Stimulated activated CD8-positive, alpha-beta memory T cell treated with anti-CD3 and anti-CD28 coated beads, Interleukin-7, amount 100 ng/mL, for 48 hours (primary cell): ENCODE measurements around the gene ARL3.

Source experiments
- DNase-seq, 2 donors: peaks; one replicate each; pipeline ENCODE4 v3.0.0-alpha.2; 2020; ENCODE audit warnings: low read depth in 1 of 2; ENCODE audit errors: extremely low read depth in 1 of 2

Gene ARL3

GRCh38 chr10:102642736-102643335 is 71.4 kb downstream of the ARL3 start:
- DNase-seq: no peak

DNA sequence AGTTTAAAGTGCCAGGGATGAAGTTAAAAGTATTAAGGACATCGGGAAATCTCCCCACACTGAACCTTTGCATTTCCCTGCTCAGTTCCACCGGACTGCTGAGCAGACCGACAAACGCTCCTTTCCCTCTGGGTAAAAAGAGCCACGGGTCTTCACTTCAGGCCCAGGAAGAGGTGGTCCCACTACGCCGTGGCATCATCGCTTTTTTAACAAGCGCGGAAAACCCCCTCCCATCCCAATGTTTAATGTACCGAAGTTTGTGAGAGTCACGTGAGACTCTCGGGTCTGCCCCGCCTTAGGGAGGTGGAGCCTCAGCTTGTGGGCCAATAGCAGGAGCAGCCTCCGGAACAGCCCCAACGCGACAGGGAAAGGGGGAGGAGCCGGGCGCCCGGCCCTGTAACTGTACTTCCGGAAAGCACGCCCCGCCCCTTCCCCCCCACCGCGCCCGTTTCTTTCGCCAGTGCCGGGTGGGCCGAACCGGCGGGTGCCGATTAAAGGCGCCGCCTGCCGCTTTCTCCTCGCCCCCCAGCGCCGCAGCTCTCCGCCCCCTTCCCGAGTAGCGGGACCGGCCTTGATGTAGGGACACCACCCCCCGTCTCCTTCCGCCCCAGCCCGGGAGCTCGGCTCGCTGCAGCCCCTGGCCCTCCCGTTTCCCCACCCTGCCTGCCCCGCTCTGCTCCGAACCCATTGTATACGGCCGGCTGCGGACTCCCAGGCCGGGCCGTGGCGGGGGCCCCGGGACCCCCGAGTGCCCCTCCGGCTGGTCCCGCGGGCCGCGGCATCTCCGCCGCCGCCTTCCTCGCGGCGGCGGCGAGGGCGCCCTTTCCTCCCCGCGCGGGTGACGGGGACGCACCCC is 72.1 kb downstream of the ARL3 start:
- peak; percentile 97 to 98 for DNase-seq

DNA sequence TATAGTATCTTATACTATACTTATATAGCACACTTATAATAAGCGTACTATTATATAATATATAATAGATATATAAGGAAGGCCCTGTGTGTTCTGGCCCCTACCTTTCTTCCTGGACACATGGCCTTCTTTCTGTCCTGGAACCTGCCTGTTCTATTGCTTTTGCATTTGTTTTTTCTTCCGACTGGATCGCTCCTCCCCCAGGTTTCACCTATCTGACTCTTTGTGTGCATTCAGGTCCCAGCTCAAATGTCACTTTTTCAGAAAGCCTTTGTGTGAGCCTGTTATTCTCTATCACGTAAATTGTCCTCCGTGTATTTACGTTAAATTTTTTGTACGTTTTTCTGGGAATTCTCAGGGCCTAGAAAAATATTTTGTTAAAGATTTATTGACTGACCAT is 72.8 kb downstream of the ARL3 start:
- DNase-seq: no peak

DNA sequence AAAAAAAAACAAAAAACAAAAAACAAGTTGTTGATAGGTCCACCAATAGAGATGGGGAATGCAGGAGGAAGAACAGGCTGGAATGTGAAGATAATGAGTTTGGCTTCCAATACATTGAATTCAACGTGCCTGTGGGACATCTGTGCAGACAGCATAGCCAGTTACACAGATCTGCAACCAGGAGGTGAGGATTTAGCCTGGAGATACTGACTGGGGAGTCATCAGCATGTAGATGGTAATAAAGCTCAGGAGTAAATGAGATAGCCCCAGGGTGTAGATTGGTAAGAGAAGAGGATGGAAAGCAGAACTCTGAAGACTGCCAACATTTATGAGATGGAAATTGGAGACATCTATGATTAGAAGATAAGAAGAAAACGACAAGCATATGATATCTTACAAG is 74.7 kb downstream of the ARL3 start:
- no peak for DNase-seq

- no peak for DNase-seq
Measured at GRCh38 chr10:102635377-102635776, 78.8 kb downstream of the ARL3 start.

DNA sequence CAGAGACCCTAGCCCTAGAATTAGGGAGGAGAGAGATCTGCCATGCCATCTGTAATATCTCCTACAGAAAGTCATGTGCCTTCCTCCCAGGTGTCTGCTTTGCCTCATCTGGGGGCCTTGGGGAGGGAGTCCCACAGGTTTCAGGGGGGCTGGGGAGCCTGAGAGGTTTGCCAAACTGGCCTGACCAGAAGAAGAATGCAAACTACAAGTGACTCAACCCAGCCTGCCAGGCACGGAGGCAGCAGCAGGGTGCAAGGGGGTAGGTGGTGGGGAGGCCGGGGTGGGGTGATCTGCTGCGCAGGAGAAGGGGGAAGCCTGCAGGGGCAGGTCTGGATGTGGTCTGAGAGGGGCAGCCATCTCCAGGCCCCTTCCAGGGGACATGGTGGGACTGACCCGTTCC is 79.5 kb downstream of the ARL3 start:
- DNase-seq: no peak

- DNase-seq: no peak
Measured at GRCh38 chr10:102633848-102634247, 80.3 kb downstream of the ARL3 start.

- no peak for DNase-seq
Measured at GRCh38 chr10:102633287-102633686, 80.9 kb downstream of the ARL3 start.

DNA sequence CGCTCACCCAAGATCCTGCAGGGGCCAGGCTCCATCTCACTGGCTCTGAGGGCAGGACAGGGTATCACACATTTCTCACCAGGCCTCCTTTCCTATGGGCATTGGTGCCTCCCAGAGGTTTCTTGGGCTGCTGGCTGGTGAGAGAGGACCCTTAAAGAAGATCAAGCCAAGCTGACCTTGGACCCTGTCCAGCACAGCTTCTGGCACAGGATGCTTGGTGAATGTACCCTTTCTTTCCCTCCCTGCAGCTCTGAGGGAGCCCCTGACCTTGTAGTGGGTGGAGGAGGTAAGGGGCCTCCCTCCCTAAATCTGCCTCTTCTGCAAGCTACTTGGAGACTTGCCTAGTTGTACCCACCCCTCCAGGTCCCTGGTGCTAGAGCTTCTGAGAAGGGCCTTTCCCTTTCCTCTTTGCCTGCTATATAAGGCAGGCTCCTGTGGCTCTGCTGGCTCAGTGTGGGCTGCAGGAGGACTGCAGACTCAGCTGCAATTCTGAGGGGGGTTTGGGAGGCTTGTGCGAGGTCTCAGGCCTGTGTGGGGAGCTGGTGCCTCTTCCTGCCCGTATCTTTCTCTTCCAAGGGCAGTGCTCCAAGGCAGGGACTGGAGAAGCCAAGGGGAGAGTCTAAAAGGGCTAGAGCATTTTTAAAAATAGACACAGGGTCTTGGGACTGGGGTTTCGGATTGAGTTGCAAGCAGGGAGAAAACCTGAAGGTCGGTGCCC is 81.6 kb downstream of the ARL3 start:
- DNase-seq: no peak

DNA sequence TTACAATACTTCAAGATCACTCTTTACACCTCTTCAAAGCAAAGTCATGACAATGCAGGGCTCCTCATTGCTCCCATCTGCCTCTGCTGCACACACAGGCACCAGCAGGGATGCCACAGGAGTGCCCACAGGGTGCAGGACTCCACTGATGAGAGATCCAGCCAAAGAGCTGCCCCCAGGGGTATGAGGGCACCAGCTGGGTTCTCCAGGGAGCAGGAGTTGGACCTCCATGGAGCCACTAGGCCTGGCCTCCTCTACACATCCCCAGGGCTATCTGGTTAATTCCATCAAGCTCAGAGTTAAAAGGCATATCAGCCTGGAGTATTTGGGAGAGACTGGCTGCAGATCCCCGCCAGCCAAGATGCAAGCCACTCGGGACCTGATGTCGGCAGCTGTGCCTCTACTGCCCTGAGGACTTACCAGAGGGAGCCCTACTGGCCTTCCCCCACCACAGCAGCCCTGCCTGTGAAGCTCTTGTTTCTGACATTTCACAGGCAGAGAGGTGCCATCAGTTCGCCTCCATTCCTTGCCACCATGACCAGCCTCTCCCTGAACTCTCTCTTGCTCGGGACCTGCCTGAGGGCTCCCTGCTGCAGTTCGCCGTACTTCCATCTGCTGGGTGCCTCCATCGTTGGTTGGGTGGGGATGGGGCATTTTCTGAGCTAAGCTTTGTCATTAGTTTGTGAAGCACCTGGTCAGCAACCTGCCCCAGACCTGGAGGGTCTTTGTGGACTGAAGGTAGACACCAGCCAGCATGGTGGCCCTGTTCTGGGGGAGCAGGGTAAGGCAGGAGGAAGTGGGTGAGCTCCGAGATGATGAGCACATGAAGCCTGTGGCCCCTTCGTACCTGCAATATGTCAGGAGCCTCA is 82.4 kb downstream of the ARL3 start:
- no peak for DNase-seq

DNA sequence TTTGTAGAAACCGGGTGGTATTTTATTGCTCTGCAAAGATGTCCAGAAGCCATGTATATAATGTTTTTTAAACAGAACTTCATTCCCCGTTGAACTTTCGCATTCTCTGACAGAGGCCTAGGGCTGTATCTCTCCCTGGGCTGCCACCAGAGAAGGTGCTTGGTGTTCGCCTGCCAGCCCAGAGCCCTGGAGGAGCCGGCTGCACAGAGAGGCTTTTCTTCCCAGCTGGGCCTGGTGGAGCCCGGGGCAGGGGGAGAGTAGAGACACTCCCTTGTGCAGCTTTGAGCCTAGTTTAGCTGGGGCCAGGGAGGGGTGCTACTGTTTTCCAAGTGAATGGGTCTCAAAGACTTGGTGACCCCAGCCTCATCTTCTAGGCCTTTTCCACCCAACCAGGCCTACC is 83.5 kb downstream of the ARL3 start:
- no peak for DNase-seq

GRCh38 chr10:102629661-102630614 is 84.3 kb downstream of the ARL3 start:
- DNase-seq: no peak

DNA sequence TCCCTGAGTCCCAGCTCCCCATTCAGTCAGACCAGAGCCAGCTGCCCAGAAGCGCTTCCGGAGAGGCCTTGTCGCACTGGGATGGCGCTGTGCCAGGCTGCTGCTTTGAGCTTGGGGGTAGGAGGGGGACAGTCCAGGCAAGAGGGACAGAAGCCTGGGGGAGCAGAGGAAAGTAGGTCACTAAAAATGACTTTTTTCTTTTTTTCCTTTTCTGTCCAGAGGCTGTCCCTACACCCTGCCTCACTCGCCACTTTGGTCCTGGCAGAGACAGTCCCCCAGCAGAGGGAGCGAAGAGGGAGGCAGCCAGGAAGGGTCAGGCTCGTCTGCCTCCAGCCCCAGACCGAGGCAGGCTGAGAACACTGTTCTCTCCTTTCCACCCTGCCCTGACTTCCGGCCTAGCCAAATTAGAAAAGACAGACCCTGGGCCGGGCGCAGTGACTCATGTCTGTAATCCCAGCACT is 85.7 kb downstream of the ARL3 start:
- no peak for DNase-seq

DNA sequence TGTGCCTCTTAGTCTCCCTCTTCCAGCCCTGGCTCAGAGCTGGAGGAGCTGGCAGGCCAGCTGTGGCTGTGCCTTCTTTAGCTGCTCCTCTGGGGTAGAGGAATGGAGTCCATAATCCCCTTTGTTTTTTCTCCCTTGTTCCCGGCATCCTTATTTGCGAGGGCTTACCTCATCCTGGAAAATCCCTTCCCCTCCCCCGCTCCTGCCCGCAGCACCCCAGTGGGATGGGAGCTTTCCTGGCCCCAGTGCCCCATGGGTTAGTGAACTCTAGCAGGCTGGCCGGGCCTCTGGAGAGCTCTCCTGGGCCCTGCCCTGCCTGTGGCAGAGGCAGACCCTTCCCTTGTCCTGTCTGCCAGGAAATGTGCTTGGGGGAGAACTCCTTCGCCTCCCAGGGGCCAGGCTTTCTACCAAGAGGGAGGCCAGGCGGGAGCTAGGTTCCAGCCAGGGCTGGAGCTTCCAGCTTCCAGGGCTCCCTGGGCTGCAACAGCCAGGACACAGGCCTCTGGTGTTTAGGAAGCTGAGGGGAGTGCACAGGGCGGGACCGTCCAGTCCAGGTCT is 86.4 kb downstream of the ARL3 start:
- no peak for DNase-seq

DNA sequence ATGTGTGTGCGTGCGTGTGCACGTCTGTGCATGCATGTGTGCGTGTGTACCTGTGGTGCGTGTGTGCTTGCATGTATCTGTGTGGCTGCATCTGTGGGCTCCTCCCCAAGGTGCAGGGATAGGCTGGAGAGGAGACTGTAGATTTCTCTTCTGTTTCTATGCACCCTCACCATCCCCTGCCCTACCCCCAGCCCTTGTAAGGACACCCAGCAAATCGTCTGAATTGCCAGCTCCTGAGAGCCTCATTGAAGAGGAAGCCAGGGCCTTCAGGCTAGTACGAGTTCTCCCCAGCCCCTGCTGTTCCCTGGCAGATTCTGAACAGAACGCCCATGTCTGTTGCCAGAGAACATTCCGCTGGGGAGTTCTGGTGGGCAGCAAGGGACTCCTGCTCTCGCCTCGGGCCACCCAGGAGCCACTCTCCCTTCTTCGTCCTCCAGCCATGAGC is 86.9 kb downstream of the ARL3 start:
- no peak for DNase-seq

DNA sequence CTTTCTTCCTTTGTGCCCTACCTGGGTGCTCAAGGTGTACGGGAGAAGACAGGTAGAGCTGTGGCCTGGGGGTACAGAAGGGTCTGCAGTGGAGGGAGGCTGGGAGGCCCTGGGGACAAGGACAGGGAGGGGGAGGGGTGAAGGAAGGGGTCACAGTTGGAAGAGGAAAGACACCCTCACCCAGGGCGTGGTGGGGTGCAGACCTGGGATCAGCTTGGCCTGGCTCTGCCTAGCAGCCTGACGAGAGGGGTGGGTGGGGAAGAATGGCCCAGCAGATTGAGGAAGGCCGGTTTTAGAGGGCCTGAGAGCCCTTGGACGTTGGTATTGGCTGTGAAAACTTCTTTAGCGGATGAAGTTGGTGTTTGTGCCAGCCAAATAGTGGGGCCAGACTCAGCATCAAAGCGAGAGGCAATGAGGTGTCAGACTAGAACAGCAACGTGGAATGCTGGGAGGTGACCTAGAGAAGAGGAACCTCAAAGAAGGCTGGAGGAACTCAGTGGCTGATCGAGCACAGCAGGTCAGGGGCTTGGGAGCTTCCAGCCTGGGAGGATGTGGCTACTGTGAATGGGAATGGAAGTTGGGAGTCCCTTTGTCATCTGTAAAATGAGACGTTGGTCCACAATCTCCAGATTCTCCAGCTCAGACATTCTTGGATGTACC is 88.0 kb downstream of the ARL3 start:
- no peak for DNase-seq

DNA sequence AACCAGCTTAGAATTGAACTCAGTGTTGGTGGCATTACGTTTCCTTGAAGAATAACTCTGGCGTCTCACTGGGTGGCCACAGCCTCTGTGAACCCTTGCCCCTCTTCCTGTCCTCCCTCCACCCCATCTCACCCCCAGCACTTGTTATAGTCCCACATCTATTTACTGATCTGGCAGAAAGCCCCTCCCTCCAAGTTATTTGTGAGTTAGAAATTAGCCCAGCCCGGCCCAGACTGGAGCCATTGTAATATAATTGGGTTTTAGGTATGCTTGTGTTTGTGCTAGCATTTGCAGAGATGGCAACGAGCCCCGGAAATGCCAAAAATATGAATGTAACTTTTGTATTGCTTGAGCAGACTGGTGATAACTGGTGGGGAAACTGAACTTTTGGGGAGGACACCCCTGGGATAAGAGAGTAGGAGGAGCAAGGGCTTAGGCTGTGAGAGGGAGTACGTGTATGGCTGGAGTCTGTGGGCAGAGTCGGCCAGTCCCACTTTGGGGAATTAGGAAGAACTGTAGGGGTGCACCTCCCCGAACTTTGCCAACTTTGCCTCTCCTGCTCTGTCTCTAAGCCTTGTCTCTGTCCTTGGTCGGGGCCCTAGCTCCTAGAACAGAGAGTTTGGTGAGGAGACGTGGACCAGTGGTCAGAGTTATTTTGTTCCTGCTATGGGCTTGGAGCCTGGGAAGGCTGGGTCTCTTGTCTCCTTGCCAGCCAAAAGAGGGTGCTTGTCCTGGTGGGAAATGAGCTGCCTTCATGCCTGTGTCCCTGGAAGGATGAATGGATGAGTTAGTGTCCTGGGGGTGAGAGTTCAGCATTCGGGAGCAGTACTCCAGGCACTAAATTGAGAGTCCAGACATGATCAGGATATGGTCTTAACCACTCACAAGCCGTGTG is 89.2 kb downstream of the ARL3 start:
- no peak for DNase-seq

- no peak for DNase-seq
Measured at GRCh38 chr10:102624094-102624493, 90.1 kb downstream of the ARL3 start.
